Heart left ventricle (tissue), 16 donors: Measurements from ENCODE around the gene DDX56. TPM values are rescaled to one million over a fixed set of nuclear protein-coding genes. Genes with fewer than 3 reads are reported as not detected.

ENCODE experiments used
- ATAC-seq, 4 donors: fragments of 200-7000 bp; cut with Tn5 transposase; one replicate each; pipeline ENCODE4 v1.9.1; 2020 to 2022; ENCODE audit warnings: moderate library complexity in 4 of 4, mild to moderate bottlenecking in 3 of 4, moderate number of reproducible peaks in 1 of 4
- DNase-seq, 5 donors: peaks; one replicate each; pipeline ENCODE4 v3.0.0-alpha.2; 2020
- H3K27ac ChIP-seq, 12 donors: fragments of 200-600 bp; sonication (generic) in 4 of 12; one replicate each; pipeline versions ENCODE4 v1.5.0 to v1.8.0; 2016 to 2022; ENCODE audit warnings: mild to moderate bottlenecking in 2 of 12
- H3K27me3 ChIP-seq, 9 donors: fragments of 200-600 bp; sonication (generic) in 2 of 9; one replicate each; pipeline versions ENCODE4 v1.5.1 to v1.8.0; 2016 to 2022; ENCODE audit warnings: mild to moderate bottlenecking in 3 of 9
- H3K36me3 ChIP-seq, 9 donors: fragments of 200-600 bp; sonication (generic) in 2 of 9; one replicate each; pipeline versions ENCODE4 v1.5.0 to v1.8.0; 2018 to 2022; ENCODE audit warnings: mild to moderate bottlenecking in 2 of 9
- H3K4me1 ChIP-seq, 12 donors: fragments of 200-600 bp; sonication (generic) in 4 of 12; one replicate each; pipeline versions ENCODE4 v1.5.0 to v1.8.0; 2016 to 2022; ENCODE audit warnings: mild to moderate bottlenecking in 3 of 12
- H3K4me3 ChIP-seq, 12 donors: fragments of 200-600 bp; sonication (generic) in 4 of 12; one replicate each; pipeline versions ENCODE4 v1.5.0 to v1.8.0; 2017 to 2022; ENCODE audit warnings: mild to moderate bottlenecking in 9 of 12, moderate library complexity in 4 of 12
- H3K9me3 ChIP-seq, 12 donors: fragments of 200-600 bp; sonication (generic) in 4 of 12; one replicate each; pipeline versions ENCODE4 v1.5.0 to v1.8.0; 2016 to 2022; ENCODE audit warnings: mild to moderate bottlenecking in 1 of 12
- CTCF ChIP-seq, 12 donors: fragments of 200-600 bp; sonication (generic) in 4 of 12; IDR thresholded peaks; one replicate each; pipeline versions ENCODE4 v1.5.0 to v1.8.0; 2018 to 2022; ENCODE audit warnings: antibody characterized with exemption in 12 of 12, mild to moderate bottlenecking in 5 of 12
- POLR2A ChIP-seq, 2 donors: fragments of 450-650 bp; IDR thresholded peaks; one replicate each; pipeline ENCODE4 v1.6.1; 2017; ENCODE audit warnings: antibody characterized with exemption in 2 of 2, mild to moderate bottlenecking in 2 of 2, moderate library complexity in 2 of 2
- WGBS, 4 donors: extraction: QIAGEN DNeasy Blood & Tissue Kit in 2 of 4; methylation state at CpG; one replicate each; pipeline versions ENCODE4 v1.1.5 to v1.1.7; 2013 to 2018; 5-methylcytosine and 5-hydroxymethylcytosine counted together
- intact Hi-C, 10 donors: fragments of 100-400 bp; cut with DNase I; formaldehyde crosslinking; loops; one replicate each; pipeline versions ENCODE4 v1.11.1 to v1.14.2; 2022
- polyA plus RNA-seq, 2 donors: library from polyadenylated mRNA; stranded (reverse); fragments of 200-250 nt; gene quantifications; one replicate each; pipeline ENCODE4 v1.2.3, GENCODE V29; 2013
- total RNA-seq, 9 donors: library from RNA; depleted of rRNA in 2 of 9; stranded (reverse); fragments of >200 nt in 2 of 9; fragmentation: NEBNext Ultra II Directional in 3 of 9; extraction: Animal tissue kit (Norgen Biotek cat#: 25700) in 3 of 9; gene quantifications; one replicate each; pipeline versions ENCODE4 v1.1.0 to v1.2.4, GENCODE V29; 2016 to 2023
- donor health status: ischemic (EF 13 %, LVEDD 7.1; RV severe dilation, severe dysfunction).
- donor health status: healthy with polysubstance abuse.
- donor health status: DM: no; HTN: yes; CAD: no.
- donor health status: DM: no; HTN: no; CAD: no.
- donor health status: ischemic (EF 25% LVEDD 6.9; RV normal size, moderate dysfunction).
- donor health status: ischemic (EF 25% LVEDD 5.7; RV mildly dilated, moderate dysfunction).
- donor health status: healthy.
- donor health status: DM: yes; HTN: yes; CAD: no.
- donor health status: ischemic (EF 35%, LVEDD 5.7; RV mildly dilated, moderate dysfunction).
- donor health status: nonischemic (EF 11% LVEDD 7.7; RV severe dilation, severe dysfunction).
- donor health status: DM: yes; HTN: yes; CAD: no.
- donor health status: PGD.
- donor health status: ischemic (EF 29% LVEDD 5.4; RV normal size, mild dysfunction).
- donor health status: nonischemic (EF 23%, LVEDD 6.1; RV moderate dilation, normal function).

The DDX56 gene
- total and polyA plus RNA-seq, 11 donors, result 19.4 to 43.4 (median 28.7) TPM

DNA sequence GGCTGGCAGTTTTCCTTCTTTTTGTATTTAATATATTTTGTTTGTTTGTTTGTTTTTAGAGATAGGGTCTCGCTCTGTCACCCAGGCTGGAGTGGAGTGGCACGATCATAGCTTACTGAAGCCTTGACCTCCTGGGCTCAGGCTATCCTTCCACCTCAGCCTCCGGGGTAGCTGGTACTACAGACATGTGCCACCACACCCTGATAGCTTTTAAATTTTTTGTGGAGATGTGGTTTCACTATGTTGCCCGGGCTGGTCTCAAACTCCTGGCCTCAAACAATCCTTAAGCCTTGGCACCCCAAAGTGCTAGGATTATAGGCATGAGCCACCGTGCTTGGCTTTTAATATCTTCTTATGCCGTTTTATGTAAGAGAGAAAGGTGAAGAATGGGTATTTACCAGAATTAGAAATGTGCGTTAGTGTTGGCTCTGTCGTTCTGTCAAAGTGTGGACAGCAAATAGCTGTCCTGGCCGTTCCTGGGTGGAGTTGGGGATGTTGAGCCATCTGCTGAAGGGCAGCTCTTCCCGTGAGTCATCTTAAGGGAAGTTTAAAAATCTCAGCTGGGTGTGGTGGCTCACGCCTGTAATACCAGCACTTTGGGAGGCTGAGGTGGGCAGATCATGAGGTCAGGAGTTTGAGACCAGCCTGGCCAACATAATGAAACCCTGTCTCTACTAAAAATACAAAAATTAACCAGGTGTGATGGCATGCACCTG lies 47.5 kb upstream of the DDX56 start:
- 58 to 71% (median 65%) methylated on average over 11 of the region's 11 CpGs for WGBS, 4 donors
- Histone ChIP-seq H3K4me1 (peaks cover 4 to 96% (median 63%) of the 10 kb centered on the region in 12 donors), H3K9me3 (no peaks in the 10 kb centered on the region), H3K27me3 (no peaks in the 10 kb centered on the region), H3K36me3 (peaks cover 0 to 29% (median 16%) of the 10 kb centered on the region in 9 donors), H3K27ac (peak overlapping the region in 10 of 12 donors; percentile 10 to 84 (median 54)), H3K4me3 (no peak overlapping the region)
- DNase-seq (peak in 1 of 5 donors; percentile 68), ATAC-seq (peak in 3 of 4 donors; percentile 54 to 69 (median 56))
- intact Hi-C loops, result loop anchor here in 1 of 10 donors (2.0 kb wide), 1 partner anchor 14 kb away; no protein-coding TSS in a partner anchor
- TF ChIP-seq POLR2A (IDR thresholded peaks at IDR 0.05) (no peak), CTCF (IDR thresholded peaks at IDR 0.05) (no peak)

GRCh38 chr7:44618753-44619152 lies 45.0 kb upstream of the DDX56 start:
- peak in 1 of 4 donors; percentile 27 for ATAC-seq
- Histone ChIP-seq H3K27ac (peak overlapping the region in 5 of 12 donors; percentile 8 to 84 (median 20)), H3K36me3 (peaks cover 0 to 13% (median 0%) of the 10 kb centered on the region in 9 donors), H3K9me3 (no peaks in the 10 kb centered on the region), H3K4me1 (peaks cover 9 to 95% (median 67%) of the 10 kb centered on the region in 12 donors), H3K27me3 (no peaks in the 10 kb centered on the region), H3K4me3 (no peak overlapping the region)
- no peak for DNase-seq
- intact Hi-C loops, result no loop called here
- 51 to 59% (median 53%) methylated on average over 3 of the region's 3 CpGs for WGBS, 4 donors
- TF ChIP-seq POLR2A (IDR thresholded peaks at IDR 0.05) (no peak), CTCF (IDR thresholded peaks at IDR 0.05) (no peak)

GRCh38 chr7:44618045-44618444 lies 44.3 kb upstream of the DDX56 start:
- peak overlapping the region in 3 of 12 donors; percentile 20 to 84 (median 59) for H3K27ac ChIP-seq
- ATAC-seq (no peak), DNase-seq (no peak)
- TF ChIP-seq POLR2A (IDR thresholded peaks at IDR 0.05) (no peak), CTCF (IDR thresholded peaks at IDR 0.05) (no peak)
- H3K4me1 ChIP-seq, result peaks cover 9 to 88% (median 62%) of the 10 kb centered on the region in 12 donors
- no peak overlapping the region for H3K4me3 ChIP-seq
- no peaks in the 10 kb centered on the region for H3K9me3 ChIP-seq
- intact Hi-C loops, result no loop called here
- H3K27me3 ChIP-seq, result no peaks in the 10 kb centered on the region
- H3K36me3 ChIP-seq, result peaks cover 0 to 13% (median 0%) of the 10 kb centered on the region in 9 donors
- whole genome bisulfite sequencing, 4 donors, result 88 to 91% (median 89%) methylated on average over 1 of the region's 1 CpG

DNA sequence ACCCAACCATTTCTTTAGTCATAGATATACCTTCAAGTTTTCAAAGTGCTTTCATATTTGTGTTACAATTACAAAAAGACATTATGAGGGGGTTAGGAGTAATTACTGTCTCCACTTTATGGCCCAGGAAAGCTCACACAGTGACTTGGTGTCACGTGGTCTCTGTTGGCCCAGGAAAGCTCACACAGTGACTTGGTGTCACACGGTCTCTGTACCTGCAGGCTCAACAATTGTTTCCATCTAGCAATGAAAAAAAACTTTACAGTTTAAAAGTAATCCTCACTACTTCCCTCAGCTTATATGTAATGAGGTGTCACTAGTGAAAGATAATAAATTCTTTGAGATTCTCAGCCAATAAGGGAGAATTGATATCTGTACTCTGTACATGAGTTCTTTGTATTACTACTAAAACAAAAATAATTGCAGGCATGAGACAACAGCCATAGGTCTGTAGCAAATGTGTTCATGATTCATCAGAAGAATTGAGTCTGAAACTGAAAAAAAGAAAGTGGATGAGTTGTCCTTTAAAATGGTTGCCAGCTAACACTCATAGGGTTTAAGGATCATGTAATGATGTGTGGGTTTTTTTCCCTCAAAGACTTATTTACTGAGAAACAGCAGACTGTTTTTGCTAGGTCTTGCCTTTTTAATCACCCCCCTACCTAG lies 43.6 kb upstream of the DDX56 start:
- Histone ChIP-seq H3K36me3 (peaks cover 0 to 13% (median 0%) of the 10 kb centered on the region in 9 donors), H3K27me3 (no peaks in the 10 kb centered on the region), H3K4me3 (no peak overlapping the region), H3K9me3 (no peaks in the 10 kb centered on the region), H3K4me1 (peaks cover 9 to 85% (median 56%) of the 10 kb centered on the region in 12 donors), H3K27ac (peak overlapping the region in 5 of 12 donors; percentile 12 to 84 (median 25))
- 36 to 56% (median 46%) methylated on average over 2 of the region's 2 CpGs for WGBS, 4 donors
- intact Hi-C loops, result no loop called here
- DNase-seq, result no peak
- TF ChIP-seq CTCF (IDR thresholded peaks at IDR 0.05) (no peak), POLR2A (IDR thresholded peaks at IDR 0.05) (no peak)
- ATAC-seq, result peak in 2 of 4 donors; percentile 33 to 43
